Stimulated activated CD8-positive, alpha-beta memory T cell treated with anti-CD3 and anti-CD28 coated beads, Interleukin-7, amount 100 ng/mL, for 1 hour (primary cell): ENCODE data around the gene CCDC38.

Experiments
- DNase-seq, 2 donors: peaks; one replicate each; pipeline ENCODE4 v3.0.0-alpha.2; 2020; ENCODE audit warnings: low read depth in 2 of 2

CCDC38 gene

GRCh38 chr12:95960241-95960640 is 17.8 kb upstream of the CCDC38 start:
- DNase-seq = no peak

GRCh38 chr12:95959107-95959506 is 16.7 kb upstream of the CCDC38 start:
- DNase-seq = no peak

GRCh38 chr12:95956557-95957145 is 14.2 kb upstream of the CCDC38 start:
- DNase-seq = no peak

- no peak for DNase-seq
Measured at GRCh38 chr12:95955549-95956159, 13.2 kb upstream of the CCDC38 start.

GRCh38 chr12:95953000-95953399 is 10.6 kb upstream of the CCDC38 start:
- no peak for DNase-seq

- no peak for DNase-seq
Measured at GRCh38 chr12:95951515-95951914, 9.1 kb upstream of the CCDC38 start.

- DNase-seq = no peak
Measured at GRCh38 chr12:95949477-95950206, 7.2 kb upstream of the CCDC38 start.

- no peak for DNase-seq
Measured at GRCh38 chr12:95944108-95944704, 1.8 kb upstream of the CCDC38 start.

GRCh38 chr12:95943330-95943842 is 972 bp upstream of the CCDC38 start, which contains the start of gene AMDHD1:
Gene AMDHD1, plus strand, starts transcription at chr12:95943331. Its CDS starts 68 bp downstream, at chr12:95943399.
- DNase-seq = peak; percentile 29

- no peak for DNase-seq
Measured at GRCh38 chr12:95942101-95942523, 302 bp downstream of the CCDC38 start.

- DNase-seq = no peak
Measured at GRCh38 chr12:95940514-95940913, 1.9 kb downstream of the CCDC38 start.

- DNase-seq = no peak
Measured at GRCh38 chr12:95922231-95922630, 20.2 kb downstream of the CCDC38 start.

GRCh38 chr12:95919110-95919509 is 23.3 kb downstream of the CCDC38 start:
- DNase-seq = no peak

- DNase-seq = no peak
Measured at GRCh38 chr12:95918194-95918993, 24.0 kb downstream of the CCDC38 start.

- no peak for DNase-seq
Measured at GRCh38 chr12:95909871-95910270, 32.5 kb downstream of the CCDC38 start.

GRCh38 chr12:95908573-95908972 is 33.8 kb downstream of the CCDC38 start:
- no peak for DNase-seq

- DNase-seq = no peak
Measured at GRCh38 chr12:95898081-95898480, 44.3 kb downstream of the CCDC38 start.

- no peak for DNase-seq
Measured at GRCh38 chr12:95896846-95897245, 45.6 kb downstream of the CCDC38 start.

- no peak for DNase-seq
Measured at GRCh38 chr12:95890958-95891357, 51.5 kb downstream of the CCDC38 start.

- DNase-seq = no peak
Measured at GRCh38 chr12:95887311-95887710, 55.1 kb downstream of the CCDC38 start.

GRCh38 chr12:95884998-95885397 is 57.4 kb downstream of the CCDC38 start:
- no peak for DNase-seq

GRCh38 chr12:95882873-95883272 is 59.5 kb downstream of the CCDC38 start:
- DNase-seq = no peak
